Measurements from ENCODE around the gene IRX2. TPM values are rescaled to one million over a fixed set of nuclear protein-coding genes. Genes with fewer than 3 reads are reported as not detected.

Gene IRX2
- total RNA-seq, 4 donors from 2014 or later, result 2.5 to 7.6 (median 5.5) TPM

DNA sequence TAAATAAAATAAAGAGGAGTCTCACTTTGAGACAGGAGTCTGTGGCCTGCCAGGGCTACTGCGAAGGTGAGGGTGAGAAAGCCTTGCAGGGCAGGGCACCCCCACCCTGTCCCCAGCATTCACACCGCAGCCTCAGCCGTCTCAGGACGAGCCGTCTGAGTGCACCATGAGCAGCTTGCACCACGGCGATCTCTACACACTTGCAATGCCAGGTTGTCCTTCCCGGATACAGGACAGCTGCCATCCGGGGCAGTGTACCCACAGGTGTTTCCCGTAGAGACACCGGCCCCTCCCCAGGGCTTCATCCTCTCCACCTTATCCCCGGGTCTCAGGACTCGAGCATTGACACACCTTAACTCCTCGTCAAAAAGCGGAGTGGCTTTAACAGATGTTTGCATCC, 43.3 kb downstream of the IRX2 start:
- Histone ChIP-seq H3K4me3 (replicated peaks in 1 of 3) (no peak overlapping the region), H3K36me3 (no peaks in the 10 kb centered on the region), H3K4me1 (no peaks in the 10 kb centered on the region), H3K9me3 (no peaks in the 10 kb centered on the region), H3K27me3 (no peaks in the 10 kb centered on the region), H3K27ac (no peak overlapping the region)
- TF ChIP-seq POLR2A (IDR thresholded peaks at IDR 0.05), result no peak
- TF ChIP-seq CTCF (IDR thresholded peaks at IDR 0.05), result no peak
- no peak for DNase-seq
- intact Hi-C loops (cut with DNase I), result no loop called here
- WGBS, 2 donors, result 83 to 84% methylated on average over 15 of the region's 15 CpGs

- no peaks in the 10 kb centered on the region for H3K36me3 ChIP-seq
- no peak overlapping the region for H3K4me3 ChIP-seq (replicated peaks in 1 of 3)
- 76 to 80% methylated on average over 7 to 10 of the region's 10 CpGs for WGBS, 2 donors
- H3K4me1 ChIP-seq, result no peaks in the 10 kb centered on the region
- TF ChIP-seq CTCF (IDR thresholded peaks at IDR 0.05) (no peak), POLR2A (IDR thresholded peaks at IDR 0.05) (no peak)
- no peak overlapping the region for H3K27ac ChIP-seq
- H3K9me3 ChIP-seq, result no peaks in the 10 kb centered on the region
- intact Hi-C loops (cut with DNase I), result no loop called here
- no peaks in the 10 kb centered on the region for H3K27me3 ChIP-seq
- DNase-seq, result no peak
These were observed 45.6 kb downstream of the IRX2 start for GRCh38 chr5:2705861-2706260.

DNA sequence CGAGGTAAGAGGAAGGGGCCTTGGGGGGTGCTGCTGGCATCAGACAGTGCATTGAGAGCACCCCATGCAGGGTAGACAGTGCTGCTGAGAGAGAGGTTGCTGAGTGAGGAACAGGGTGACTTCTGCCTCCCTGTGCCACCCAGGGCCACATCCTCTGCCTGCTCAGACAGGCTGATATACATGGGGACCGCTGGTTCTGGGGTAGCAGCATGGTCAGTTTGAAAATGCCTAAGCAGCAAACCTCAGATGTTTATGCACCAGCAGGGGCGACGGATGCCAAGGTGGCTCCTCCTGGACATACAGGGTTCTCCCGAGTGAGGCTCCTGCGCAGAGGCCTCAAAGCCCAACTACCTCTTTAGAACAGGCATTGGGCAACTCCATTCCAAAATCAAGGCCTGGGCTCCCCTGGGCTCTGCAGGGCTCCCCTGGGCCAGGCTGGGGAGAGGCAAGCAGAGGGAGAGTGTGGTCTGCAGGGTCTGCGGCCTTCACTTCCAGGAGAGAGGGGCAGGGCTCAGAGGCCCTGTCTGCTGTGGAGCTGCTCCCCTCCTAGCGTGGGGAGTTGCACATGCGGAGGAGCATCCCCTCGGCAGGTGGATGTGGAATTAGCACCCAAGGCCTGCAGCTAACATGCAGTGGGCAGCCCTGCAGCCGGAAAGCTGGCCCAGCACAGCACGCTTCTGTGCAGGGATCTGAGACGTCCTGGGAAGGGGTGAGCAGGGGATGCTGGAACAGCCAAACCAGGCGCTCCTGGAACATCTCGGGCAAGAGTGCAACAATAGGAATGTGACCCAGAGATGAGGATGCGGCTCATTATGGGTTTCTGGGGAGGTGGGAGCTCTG, 46.5 kb downstream of the IRX2 start:
- Histone ChIP-seq H3K27ac (no peak overlapping the region), H3K4me1 (no peaks in the 10 kb centered on the region), H3K36me3 (no peaks in the 10 kb centered on the region), H3K4me3 (replicated peaks in 1 of 3) (no peak overlapping the region), H3K9me3 (no peaks in the 10 kb centered on the region), H3K27me3 (no peaks in the 10 kb centered on the region)
- no peak for DNase-seq
- intact Hi-C loops (cut with DNase I), result no loop called here
- WGBS, 2 donors, result 91 to 92% methylated on average over 7 to 11 of the region's 16 CpGs
- TF ChIP-seq CTCF (IDR thresholded peaks at IDR 0.05) (no peak), POLR2A (IDR thresholded peaks at IDR 0.05) (no peak)

GRCh38 chr5:2704111-2704510, 47.4 kb downstream of the IRX2 start:
- no peaks in the 10 kb centered on the region for H3K9me3 ChIP-seq
- no peaks in the 10 kb centered on the region for H3K36me3 ChIP-seq
- no peak for DNase-seq
- intact Hi-C loops (cut with DNase I), result no loop called here
- H3K27ac ChIP-seq, result no peak overlapping the region
- H3K27me3 ChIP-seq, result no peaks in the 10 kb centered on the region
- H3K4me1 ChIP-seq, result no peaks in the 10 kb centered on the region
- TF ChIP-seq CTCF (IDR thresholded peaks at IDR 0.05), result no peak
- no peak for TF ChIP-seq POLR2A (IDR thresholded peaks at IDR 0.05)
- 87 to 92% methylated on average over 18 of the region's 18 CpGs for WGBS, 2 donors
- H3K4me3 ChIP-seq (replicated peaks in 1 of 3), result no peak overlapping the region

GRCh38 chr5:2703615-2704014, 47.9 kb downstream of the IRX2 start:
- H3K27ac ChIP-seq, result no peak overlapping the region
- no peaks in the 10 kb centered on the region for H3K4me1 ChIP-seq
- H3K9me3 ChIP-seq, result no peaks in the 10 kb centered on the region
- no peak overlapping the region for H3K4me3 ChIP-seq (replicated peaks in 1 of 3)
- H3K27me3 ChIP-seq, result no peaks in the 10 kb centered on the region
- intact Hi-C loops (cut with DNase I), result no loop called here
- no peaks in the 10 kb centered on the region for H3K36me3 ChIP-seq
- WGBS, 2 donors, result 83 to 87% methylated on average over 12 of the region's 12 CpGs
- no peak for DNase-seq
- TF ChIP-seq POLR2A (IDR thresholded peaks at IDR 0.05), result no peak
- no peak for TF ChIP-seq CTCF (IDR thresholded peaks at IDR 0.05)
